Liver (tissue), 9 donors: ENCODE results near the gene F7. TPM values are rescaled to one million over a fixed set of nuclear protein-coding genes. Genes with fewer than 3 reads are reported as not detected.

Experiments
- DNase-seq: peaks from one replicate; pipeline ENCODE4 v3.0.0-alpha.2; 2017; ENCODE audit warnings: low spot score
- H3K27ac ChIP-seq, 2 donors: one replicate each; pipeline ENCODE4 v1.7.0; 2013; ENCODE audit warnings: inconsistent platforms in 2 of 2, low read length in 2 of 2, control low read depth in 1 of 2, low read depth in 1 of 2, mild to moderate bottlenecking in 1 of 2
- H3K27me3 ChIP-seq, 4 donors: one replicate each; pipeline versions ENCODE4 v1.6.1 to v1.7.0; 2013; ENCODE audit warnings: low read length in 3 of 4, inconsistent platforms in 1 of 4, mild to moderate bottlenecking in 1 of 4, moderate library complexity in 1 of 4; ENCODE audit not compliant: control insufficient read depth in 4 of 4, insufficient read depth in 4 of 4
- H3K36me3 ChIP-seq, 4 donors: one replicate each; pipeline versions ENCODE4 v1.6.1 to v1.7.0; 2013; ENCODE audit warnings: low read length in 3 of 4, mild to moderate bottlenecking in 3 of 4, low read depth in 1 of 4, moderate library complexity in 1 of 4; ENCODE audit not compliant: control insufficient read depth in 4 of 4, insufficient read depth in 3 of 4
- H3K4me1 ChIP-seq, 4 donors: one replicate each; pipeline versions ENCODE4 v1.6.1 to v1.7.0; 2013; ENCODE audit warnings: low read length in 3 of 4, mild to moderate bottlenecking in 3 of 4, moderate library complexity in 1 of 4; ENCODE audit not compliant: control insufficient read depth in 4 of 4, insufficient read depth in 4 of 4
- H3K4me3 ChIP-seq, 3 donors: one replicate each; pipeline versions ENCODE4 v1.6.1 to v1.7.0; 2013; ENCODE audit warnings: low read length in 3 of 3, control low read depth in 1 of 3, low read depth in 1 of 3, mild to moderate bottlenecking in 1 of 3
- H3K9ac ChIP-seq, 2 donors: one replicate each; pipeline ENCODE4 v1.7.0; 2013; ENCODE audit warnings: low read length in 2 of 2, mild to moderate bottlenecking in 2 of 2, moderate library complexity in 2 of 2, control low read depth in 1 of 2, low read depth in 1 of 2
- H3K9me3 ChIP-seq, 4 donors: one replicate each; pipeline versions ENCODE4 v1.6.1 to v1.7.0; 2013; ENCODE audit warnings: low read length in 3 of 4; ENCODE audit not compliant: control insufficient read depth in 4 of 4
- EGR1 ChIP-seq, 2 donors: IDR thresholded peaks; 2 replicates each; pipeline ENCODE4 v1.6.1; 2016 to 2018; ENCODE audit warnings: antibody characterized with exemption in 2 of 2, low read depth in 2 of 2
- FOXA1 ChIP-seq: IDR thresholded peaks from 2 replicates; pipeline ENCODE4 v1.6.1; 2016; ENCODE audit warnings: antibody characterized with exemption
- FOXA2 ChIP-seq: IDR thresholded peaks from 2 replicates; pipeline ENCODE4 v1.6.1; 2016; ENCODE audit warnings: antibody characterized with exemption
- GABPA ChIP-seq, 2 donors: IDR thresholded peaks in 1 of 2; conservative IDR thresholded peaks in 1 of 2; 2 replicates each; pipeline ENCODE4 v1.6.1; 2016; ENCODE audit warnings: antibody characterized with exemption in 2 of 2, mild to moderate bottlenecking in 1 of 2, moderate library complexity in 1 of 2
- HNF4A ChIP-seq, 2 donors: conservative IDR thresholded peaks; 2 replicates each; pipeline ENCODE4 v1.6.1; 2016; ENCODE audit warnings: antibody characterized with exemption in 2 of 2, mild to moderate bottlenecking in 2 of 2
- HNF4G ChIP-seq: IDR thresholded peaks from 2 replicates; pipeline ENCODE4 v1.6.1; 2016; ENCODE audit warnings: antibody characterized with exemption
- JUND ChIP-seq, 2 donors: IDR thresholded peaks; 2 replicates each; pipeline ENCODE4 v1.6.1; 2016; ENCODE audit warnings: antibody characterized with exemption in 2 of 2
- NR2F2 ChIP-seq: IDR thresholded peaks from 2 replicates; pipeline ENCODE4 v1.6.1; 2016; ENCODE audit warnings: antibody characterized with exemption
- RAD21 ChIP-seq, 2 donors: IDR thresholded peaks; 2 replicates each; pipeline ENCODE4 v1.6.1; 2016; ENCODE audit warnings: antibody characterized with exemption in 2 of 2, mild to moderate bottlenecking in 2 of 2
- RXRA ChIP-seq, 2 donors: IDR thresholded peaks; 2 replicates each; pipeline ENCODE4 v1.6.1; 2017 to 2018; ENCODE audit warnings: antibody characterized with exemption in 2 of 2, mild to moderate bottlenecking in 1 of 2
- SP1 ChIP-seq: IDR thresholded peaks from 2 replicates; pipeline ENCODE4 v1.6.1; 2018; ENCODE audit warnings: antibody characterized with exemption, mild to moderate bottlenecking
- TAF1 ChIP-seq: conservative IDR thresholded peaks from 2 replicates; pipeline ENCODE4 v1.6.1; 2016; ENCODE audit warnings: antibody characterized with exemption, mild to moderate bottlenecking
- YY1 ChIP-seq: IDR thresholded peaks from 2 replicates; pipeline ENCODE4 v1.6.1; 2016; ENCODE audit warnings: antibody characterized with exemption, mild to moderate bottlenecking
- WGBS: extraction: QIAGEN DNeasy Blood & Tissue Kit; methylation state at CpG from one replicate; pipeline ENCODE4 v1.1.7; 2013; 5-methylcytosine and 5-hydroxymethylcytosine counted together
- polyA plus RNA-seq, 2 donors: library from polyadenylated mRNA; stranded (reverse) in 1 of 2; unstranded in 1 of 2; fragments of 200-250 nt in 1 of 2; fragments of >200 nt in 1 of 2; fragmentation: Nextera tagmentation in 1 of 2; extraction: Ambion mirVana in 1 of 2; gene quantifications; one replicate each; pipeline versions ENCODE4 v1.2.1 to v1.2.3, GENCODE V29; 2013 to 2015
- total RNA-seq, 2 donors: library from RNA; depleted of rRNA; stranded (reverse); fragments of >200 nt; gene quantifications; one replicate each; pipeline ENCODE4 v1.2.3, GENCODE V29; 2014
- TF ChIP-seq, protein P1 (sequence below): IDR thresholded peaks from 2 replicates; pipeline ENCODE4 v1.6.1; 2016; ENCODE audit warnings: antibody characterized with exemption, mild to moderate bottlenecking
- TF ChIP-seq, protein P2 (sequence below): IDR thresholded peaks from 2 replicates; pipeline ENCODE4 v1.6.1; 2016; ENCODE audit warnings: antibody characterized with exemption
- TF ChIP-seq, protein P3 (sequence below): IDR thresholded peaks from 2 replicates; pipeline ENCODE4 v1.6.1; 2016; ENCODE audit warnings: antibody characterized with exemption
- TF ChIP-seq, protein P4 (sequence below): fragments of 150-350 bp; IDR thresholded peaks from 2 replicates; pipeline ENCODE4 v1.5.1; 2017; ENCODE audit warnings: improper control_type of control experiment, low read depth, low read length; ENCODE audit not compliant: missing input control
- TF ChIP-seq, protein P5 (sequence below): IDR thresholded peaks from 2 replicates; pipeline ENCODE4 v1.6.1; 2016; ENCODE audit warnings: antibody characterized with exemption
- donor health status: healthy.
- donor health status: healthy.
- donor health status: healthy.
- donor health status: healthy.
- donor health status: healthy.

F7 gene
- total and polyA plus RNA-seq, 4 donors: 46.6 to 92.6 (median 66.2) TPM

DNA sequence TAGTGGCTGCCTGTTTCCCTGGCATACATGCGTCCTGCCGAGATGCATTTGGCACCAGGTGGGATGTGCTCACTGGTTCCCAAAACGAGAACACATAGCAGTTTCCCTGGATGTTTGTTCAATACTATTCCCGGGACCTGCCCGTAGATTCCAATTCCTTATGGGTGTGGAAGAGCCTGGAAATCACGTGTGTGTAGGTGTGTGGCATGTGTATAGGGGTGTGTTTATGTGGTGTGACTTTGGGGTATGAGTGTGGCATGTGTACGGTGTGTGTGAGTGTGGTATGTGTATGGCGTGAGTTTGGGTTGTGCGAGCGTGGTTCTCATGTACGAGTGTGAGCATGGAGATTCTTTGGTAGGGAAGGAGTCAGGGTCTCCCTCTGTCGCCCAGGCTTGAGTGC is 2.9 kb upstream of the F7 start:
- no peak for DNase-seq
- peaks cover 0 to 4% (median 1%) of the 10 kb centered on the region in 4 donors for H3K36me3 ChIP-seq
- H3K9ac ChIP-seq: no peak overlapping the region
- no peak overlapping the region for H3K4me3 ChIP-seq
- H3K4me1 ChIP-seq: peaks cover 2 to 11% (median 8%) of the 10 kb centered on the region in 4 donors
- WGBS: 90% methylated on average over 12 of the region's 12 CpGs
- TF ChIP-seq YY1: no peak
- no peak for TF ChIP-seq NR2F2
- no peak for TF ChIP-seq HNF4G
- no peak for TF ChIP-seq EGR1 (IDR thresholded peaks at IDR 0.05; ENCODE audit: low read depth in 2 of 2)
- no peak for TF ChIP-seq HNF4A (conservative IDR thresholded peaks at IDR 0.05)
- TF ChIP-seq, protein P1, sequence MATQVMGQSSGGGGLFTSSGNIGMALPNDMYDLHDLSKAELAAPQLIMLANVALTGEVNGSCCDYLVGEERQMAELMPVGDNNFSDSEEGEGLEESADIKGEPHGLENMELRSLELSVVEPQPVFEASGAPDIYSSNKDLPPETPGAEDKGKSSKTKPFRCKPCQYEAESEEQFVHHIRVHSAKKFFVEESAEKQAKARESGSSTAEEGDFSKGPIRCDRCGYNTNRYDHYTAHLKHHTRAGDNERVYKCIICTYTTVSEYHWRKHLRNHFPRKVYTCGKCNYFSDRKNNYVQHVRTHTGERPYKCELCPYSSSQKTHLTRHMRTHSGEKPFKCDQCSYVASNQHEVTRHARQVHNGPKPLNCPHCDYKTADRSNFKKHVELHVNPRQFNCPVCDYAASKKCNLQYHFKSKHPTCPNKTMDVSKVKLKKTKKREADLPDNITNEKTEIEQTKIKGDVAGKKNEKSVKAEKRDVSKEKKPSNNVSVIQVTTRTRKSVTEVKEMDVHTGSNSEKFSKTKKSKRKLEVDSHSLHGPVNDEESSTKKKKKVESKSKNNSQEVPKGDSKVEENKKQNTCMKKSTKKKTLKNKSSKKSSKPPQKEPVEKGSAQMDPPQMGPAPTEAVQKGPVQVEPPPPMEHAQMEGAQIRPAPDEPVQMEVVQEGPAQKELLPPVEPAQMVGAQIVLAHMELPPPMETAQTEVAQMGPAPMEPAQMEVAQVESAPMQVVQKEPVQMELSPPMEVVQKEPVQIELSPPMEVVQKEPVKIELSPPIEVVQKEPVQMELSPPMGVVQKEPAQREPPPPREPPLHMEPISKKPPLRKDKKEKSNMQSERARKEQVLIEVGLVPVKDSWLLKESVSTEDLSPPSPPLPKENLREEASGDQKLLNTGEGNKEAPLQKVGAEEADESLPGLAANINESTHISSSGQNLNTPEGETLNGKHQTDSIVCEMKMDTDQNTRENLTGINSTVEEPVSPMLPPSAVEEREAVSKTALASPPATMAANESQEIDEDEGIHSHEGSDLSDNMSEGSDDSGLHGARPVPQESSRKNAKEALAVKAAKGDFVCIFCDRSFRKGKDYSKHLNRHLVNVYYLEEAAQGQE: no peak
- TF ChIP-seq, protein P2, sequence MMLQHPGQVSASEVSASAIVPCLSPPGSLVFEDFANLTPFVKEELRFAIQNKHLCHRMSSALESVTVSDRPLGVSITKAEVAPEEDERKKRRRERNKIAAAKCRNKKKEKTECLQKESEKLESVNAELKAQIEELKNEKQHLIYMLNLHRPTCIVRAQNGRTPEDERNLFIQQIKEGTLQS: no peak
- no peak for TF ChIP-seq TAF1
- TF ChIP-seq RAD21 (IDR thresholded peaks at IDR 0.05): no peak
- TF ChIP-seq FOXA2: no peak
- TF ChIP-seq SP1: no peak
- TF ChIP-seq, protein P3, sequence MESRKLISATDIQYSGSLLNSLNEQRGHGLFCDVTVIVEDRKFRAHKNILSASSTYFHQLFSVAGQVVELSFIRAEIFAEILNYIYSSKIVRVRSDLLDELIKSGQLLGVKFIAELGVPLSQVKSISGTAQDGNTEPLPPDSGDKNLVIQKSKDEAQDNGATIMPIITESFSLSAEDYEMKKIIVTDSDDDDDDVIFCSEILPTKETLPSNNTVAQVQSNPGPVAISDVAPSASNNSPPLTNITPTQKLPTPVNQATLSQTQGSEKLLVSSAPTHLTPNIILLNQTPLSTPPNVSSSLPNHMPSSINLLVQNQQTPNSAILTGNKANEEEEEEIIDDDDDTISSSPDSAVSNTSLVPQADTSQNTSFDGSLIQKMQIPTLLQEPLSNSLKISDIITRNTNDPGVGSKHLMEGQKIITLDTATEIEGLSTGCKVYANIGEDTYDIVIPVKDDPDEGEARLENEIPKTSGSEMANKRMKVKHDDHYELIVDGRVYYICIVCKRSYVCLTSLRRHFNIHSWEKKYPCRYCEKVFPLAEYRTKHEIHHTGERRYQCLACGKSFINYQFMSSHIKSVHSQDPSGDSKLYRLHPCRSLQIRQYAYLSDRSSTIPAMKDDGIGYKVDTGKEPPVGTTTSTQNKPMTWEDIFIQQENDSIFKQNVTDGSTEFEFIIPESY: no peak
- no peaks in the 10 kb centered on the region for H3K27me3 ChIP-seq
- no peak overlapping the region for H3K27ac ChIP-seq
- H3K9me3 ChIP-seq: no peaks in the 10 kb centered on the region

DNA sequence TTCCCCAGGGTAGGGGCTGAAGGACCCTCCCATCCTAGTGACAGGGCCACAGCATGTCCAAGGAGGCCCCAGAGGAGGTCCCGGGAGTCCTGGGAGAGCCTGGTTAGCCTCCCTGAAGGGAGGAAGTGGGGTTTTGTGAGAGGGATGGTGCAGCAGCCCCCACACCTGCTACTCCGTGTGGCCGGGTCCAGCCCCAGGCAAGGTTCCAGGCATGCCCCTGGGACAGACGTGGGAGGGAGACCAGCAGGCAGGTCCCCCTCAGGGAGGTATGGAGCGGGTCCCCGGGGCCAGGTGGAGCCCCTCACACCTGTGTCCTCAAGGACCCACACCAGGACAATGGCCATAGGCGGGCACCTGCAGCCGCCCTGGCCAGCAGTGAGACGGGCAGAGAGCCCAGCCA is 1.9 kb upstream of the F7 start:
- DNase-seq: no peak
- no peak overlapping the region for H3K27ac ChIP-seq
- no peaks in the 10 kb centered on the region for H3K36me3 ChIP-seq
- WGBS: 91% methylated on average over 9 of the region's 9 CpGs
- no peak overlapping the region for H3K4me3 ChIP-seq
- H3K9ac ChIP-seq: no peak overlapping the region
- H3K27me3 ChIP-seq: no peaks in the 10 kb centered on the region
- no peaks in the 10 kb centered on the region for H3K9me3 ChIP-seq
- peaks cover 2 to 11% (median 8%) of the 10 kb centered on the region in 4 donors for H3K4me1 ChIP-seq
- TF ChIP-seq JUND (IDR thresholded peaks at IDR 0.05): no peak
- no peak for TF ChIP-seq TAF1
- TF ChIP-seq, protein P3: no peak
- TF ChIP-seq NR2F2: no peak
- no peak for TF ChIP-seq HNF4A (conservative IDR thresholded peaks at IDR 0.05)
- no peak for TF ChIP-seq RAD21 (IDR thresholded peaks at IDR 0.05)
- TF ChIP-seq YY1: no peak
- TF ChIP-seq RXRA (IDR thresholded peaks at IDR 0.05): no peak
- TF ChIP-seq, protein P2: no peak
- no peak for TF ChIP-seq SP1
- no peak for TF ChIP-seq GABPA (IDR thresholded peaks at IDR 0.05 in 1 of 2, conservative IDR thresholded peaks at IDR 0.05 in 1 of 2)
- TF ChIP-seq, protein P1: no peak
- no peak for TF ChIP-seq FOXA1
- TF ChIP-seq, protein P4, sequence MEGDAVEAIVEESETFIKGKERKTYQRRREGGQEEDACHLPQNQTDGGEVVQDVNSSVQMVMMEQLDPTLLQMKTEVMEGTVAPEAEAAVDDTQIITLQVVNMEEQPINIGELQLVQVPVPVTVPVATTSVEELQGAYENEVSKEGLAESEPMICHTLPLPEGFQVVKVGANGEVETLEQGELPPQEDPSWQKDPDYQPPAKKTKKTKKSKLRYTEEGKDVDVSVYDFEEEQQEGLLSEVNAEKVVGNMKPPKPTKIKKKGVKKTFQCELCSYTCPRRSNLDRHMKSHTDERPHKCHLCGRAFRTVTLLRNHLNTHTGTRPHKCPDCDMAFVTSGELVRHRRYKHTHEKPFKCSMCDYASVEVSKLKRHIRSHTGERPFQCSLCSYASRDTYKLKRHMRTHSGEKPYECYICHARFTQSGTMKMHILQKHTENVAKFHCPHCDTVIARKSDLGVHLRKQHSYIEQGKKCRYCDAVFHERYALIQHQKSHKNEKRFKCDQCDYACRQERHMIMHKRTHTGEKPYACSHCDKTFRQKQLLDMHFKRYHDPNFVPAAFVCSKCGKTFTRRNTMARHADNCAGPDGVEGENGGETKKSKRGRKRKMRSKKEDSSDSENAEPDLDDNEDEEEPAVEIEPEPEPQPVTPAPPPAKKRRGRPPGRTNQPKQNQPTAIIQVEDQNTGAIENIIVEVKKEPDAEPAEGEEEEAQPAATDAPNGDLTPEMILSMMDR: no peak
- TF ChIP-seq HNF4G: no peak
- TF ChIP-seq, protein P5, sequence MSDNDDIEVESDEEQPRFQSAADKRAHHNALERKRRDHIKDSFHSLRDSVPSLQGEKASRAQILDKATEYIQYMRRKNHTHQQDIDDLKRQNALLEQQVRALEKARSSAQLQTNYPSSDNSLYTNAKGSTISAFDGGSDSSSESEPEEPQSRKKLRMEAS: no peak
- no peak for TF ChIP-seq FOXA2
